Erythroblast (primary cell): ENCODE measurements around the gene GPR25.

ENCODE experiments used
- GATA1 ChIP-seq: IDR thresholded peaks from 2 replicates; pipeline ENCODE4 v1.6.1; 2011; ENCODE audit warnings: low read depth, mild to moderate bottlenecking, control low read depth, low read length, moderate library complexity
- POLR2A ChIP-seq: IDR thresholded peaks from 2 replicates; pipeline ENCODE4 v1.6.1; 2011; ENCODE audit warnings: mild to moderate bottlenecking, low read length

DNA sequence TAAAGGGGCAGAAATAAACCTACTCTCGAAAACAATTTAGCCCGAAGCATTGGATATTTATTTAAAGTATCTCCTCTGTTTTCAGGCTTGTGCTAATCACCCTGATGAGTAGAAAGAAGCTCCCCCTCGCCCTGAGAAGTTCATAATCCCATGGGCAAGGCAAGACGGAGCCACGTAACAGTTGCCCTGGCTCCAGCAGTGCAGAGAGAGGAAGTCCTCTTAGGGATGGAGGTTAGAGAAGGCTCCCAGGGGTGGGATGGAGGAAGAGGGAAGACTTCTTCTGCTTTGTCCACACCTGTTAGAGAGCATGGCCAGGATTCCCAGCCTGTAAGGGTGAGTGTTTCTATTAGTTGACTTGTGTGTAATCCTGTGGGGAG is 3.4 kb upstream of the GPR25 start:
- TF ChIP-seq POLR2A = no peak
- TF ChIP-seq GATA1 = no peak
